Skeletal muscle tissue (tissue), 4 donors: ENCODE data around the gene EEF2K. TPM values are rescaled to one million over a fixed set of nuclear protein-coding genes. Genes with fewer than 3 reads are reported as not detected.

Experiments used
- H3K27ac ChIP-seq: one replicate; pipeline ENCODE4 v1.7.0; 2013; ENCODE audit warnings: mild to moderate bottlenecking, low read depth, low read length, inconsistent platforms
- H3K27me3 ChIP-seq, 3 donors: one replicate each; pipeline ENCODE4 v1.7.0; 2013; ENCODE audit warnings: low read length in 3 of 3; ENCODE audit not compliant: control insufficient read depth in 3 of 3, insufficient read depth in 3 of 3
- H3K36me3 ChIP-seq, 3 donors: one replicate each; pipeline ENCODE4 v1.7.0; 2013; ENCODE audit warnings: low read length in 3 of 3; ENCODE audit not compliant: control insufficient read depth in 3 of 3, insufficient read depth in 3 of 3
- H3K4me1 ChIP-seq, 3 donors: one replicate each; pipeline ENCODE4 v1.7.0; 2013; ENCODE audit warnings: low read length in 3 of 3, mild to moderate bottlenecking in 3 of 3; ENCODE audit not compliant: control insufficient read depth in 3 of 3, insufficient read depth in 3 of 3
- H3K4me3 ChIP-seq, 3 donors: one replicate each; pipeline ENCODE4 v1.7.0; 2013; ENCODE audit warnings: low read length in 3 of 3
- H3K9ac ChIP-seq, 3 donors: one replicate each; pipeline ENCODE4 v1.7.0; 2013; ENCODE audit warnings: low read length in 3 of 3, mild to moderate bottlenecking in 3 of 3, moderate library complexity in 2 of 3, low read depth in 1 of 3
- H3K9me3 ChIP-seq, 3 donors: one replicate each; pipeline ENCODE4 v1.7.0; 2013; ENCODE audit warnings: low read length in 3 of 3; ENCODE audit not compliant: control insufficient read depth in 3 of 3
- total RNA-seq: library from RNA; depleted of rRNA; stranded (reverse); fragments of >200 nt; gene quantifications from one replicate; pipeline ENCODE4 v1.2.3, GENCODE V29; 2014
- donor health status: Osteomylitis.

The EEF2K gene
- total RNA-seq, 1 donor from 2014 or later = 86.1 TPM

DNA sequence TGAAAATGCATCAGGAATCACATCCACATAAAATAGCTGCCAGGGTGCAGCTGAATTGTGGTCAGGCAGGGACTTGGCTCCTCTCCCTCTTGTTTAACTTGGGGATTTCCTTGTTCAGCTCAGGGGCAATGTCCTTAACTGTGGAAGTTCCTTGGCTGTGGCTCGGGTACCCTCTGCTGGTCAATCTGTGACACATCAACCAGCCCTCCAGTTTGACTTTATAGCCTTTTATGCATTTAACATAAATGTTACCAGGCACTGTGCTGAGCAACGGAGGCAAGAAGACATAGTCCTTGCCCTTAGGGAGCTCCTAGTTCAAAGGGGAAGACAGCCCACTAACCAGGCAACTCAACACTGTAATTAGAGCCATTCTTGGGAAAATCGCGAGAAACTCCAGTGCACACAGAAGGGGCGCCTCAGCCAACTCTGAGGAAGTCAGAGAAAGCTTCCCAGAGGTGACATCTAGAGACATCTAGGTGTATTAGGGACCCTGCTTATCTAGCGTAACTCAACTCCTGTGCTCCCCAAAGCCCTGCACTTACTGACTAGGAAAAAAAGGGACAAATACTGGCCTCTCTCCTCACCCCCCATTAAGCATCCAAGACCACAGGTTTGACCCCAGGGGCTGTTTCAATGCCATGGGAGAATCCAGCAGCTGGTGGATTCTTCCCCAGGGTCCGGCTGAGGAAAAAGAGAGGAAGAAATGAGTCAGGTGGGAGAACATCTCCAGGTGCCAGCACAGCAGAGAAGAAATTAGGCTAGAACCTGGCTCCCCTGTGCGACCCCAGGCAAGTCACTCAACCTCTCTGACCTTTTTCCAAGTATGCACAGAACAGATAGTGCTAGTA lies 17.3 kb upstream of the EEF2K start:
- H3K27me3 ChIP-seq = no peaks in the 10 kb centered on the region
- H3K4me3 ChIP-seq = peak overlapping the region in 2 of 3 donors; percentile 70 to 81
- no peaks in the 10 kb centered on the region for H3K9me3 ChIP-seq
- H3K4me1 ChIP-seq = peaks cover 30 to 33% (median 32%) of the 10 kb centered on the region in 3 donors
- H3K27ac ChIP-seq = peak overlapping the region; percentile 97
- no peaks in the 10 kb centered on the region for H3K36me3 ChIP-seq
- peak overlapping the region in 2 of 3 donors; percentile 74 to 88 for H3K9ac ChIP-seq

DNA sequence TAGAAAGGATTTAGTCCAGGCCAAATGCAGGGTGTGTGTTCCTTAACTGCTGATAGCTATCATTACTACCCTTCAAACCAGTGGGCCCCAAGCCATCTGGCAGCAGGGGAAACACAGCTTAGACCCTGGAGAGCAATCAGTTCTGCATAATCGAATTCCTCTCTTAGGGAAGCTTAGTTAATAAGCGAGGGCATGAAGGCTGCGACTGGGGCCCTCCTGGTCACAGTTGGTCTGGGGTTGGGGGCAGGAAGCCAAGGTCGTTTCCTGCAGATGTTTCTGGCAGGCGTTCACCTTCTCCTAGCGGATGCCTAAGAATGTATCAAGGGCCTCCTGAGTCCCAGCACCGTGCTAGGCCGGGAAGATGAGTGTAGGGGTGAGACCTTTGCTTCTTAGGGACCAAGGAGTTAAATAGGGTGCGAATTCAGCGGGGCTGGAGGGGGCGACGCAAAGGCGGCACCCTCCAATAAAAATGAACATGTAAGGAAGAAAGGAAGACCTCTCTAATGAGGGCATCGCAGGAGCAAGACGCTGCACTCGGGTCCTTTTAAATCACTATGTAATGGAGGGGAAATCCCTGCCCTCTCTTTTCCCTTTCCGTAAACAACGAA lies 16.5 kb upstream of the EEF2K start:
- Histone ChIP-seq H3K9ac (peak overlapping the region; percentile 74 to 88 (median 77)), H3K27me3 (no peaks in the 10 kb centered on the region), H3K4me3 (peak overlapping the region; percentile 70 to 90 (median 81)), H3K9me3 (no peaks in the 10 kb centered on the region), H3K27ac (peak overlapping the region; percentile 97), H3K36me3 (no peaks in the 10 kb centered on the region), H3K4me1 (peaks cover 30 to 33% (median 32%) of the 10 kb centered on the region in 3 donors)

GRCh38 chr16:22190081-22190775 lies 15.8 kb upstream of the EEF2K start:
- H3K9me3 ChIP-seq = no peaks in the 10 kb centered on the region
- H3K9ac ChIP-seq = peak overlapping the region; percentile 74 to 88 (median 77)
- H3K27me3 ChIP-seq = no peaks in the 10 kb centered on the region
- H3K27ac ChIP-seq = peak overlapping the region; percentile 97
- H3K36me3 ChIP-seq = no peaks in the 10 kb centered on the region
- H3K4me3 ChIP-seq = peak overlapping the region; percentile 70 to 90 (median 81)
- peaks cover 30 to 33% (median 32%) of the 10 kb centered on the region in 3 donors for H3K4me1 ChIP-seq

- H3K4me1 ChIP-seq = peaks cover 30 to 33% (median 32%) of the 10 kb centered on the region in 3 donors
These were observed 15.1 kb upstream of the EEF2K start for GRCh38 chr16:22190776-22191531.

GRCh38 chr16:22191532-22192260 lies 14.4 kb upstream of the EEF2K start:
- peak overlapping the region; percentile 78 to 82 (median 81) for H3K4me3 ChIP-seq
- H3K9me3 ChIP-seq = no peaks in the 10 kb centered on the region
- no peaks in the 10 kb centered on the region for H3K36me3 ChIP-seq
- H3K9ac ChIP-seq = peak overlapping the region; percentile 87 to 94 (median 92)
- H3K27ac ChIP-seq = peak overlapping the region; percentile 97
- no peaks in the 10 kb centered on the region for H3K27me3 ChIP-seq
- peaks cover 33 to 37% (median 34%) of the 10 kb centered on the region in 3 donors for H3K4me1 ChIP-seq

More at GRCh38 chr16:22190776-22191531, 15.1 kb upstream of the EEF2K start:
- Histone ChIP-seq H3K36me3 (no peaks in the 10 kb centered on the region), H3K9me3 (no peaks in the 10 kb centered on the region), H3K9ac (peak overlapping the region; percentile 87 to 94 (median 92)), H3K27me3 (no peaks in the 10 kb centered on the region), H3K27ac (peak overlapping the region; percentile 97), H3K4me3 (peak overlapping the region; percentile 81 to 82 (median 81))

DNA sequence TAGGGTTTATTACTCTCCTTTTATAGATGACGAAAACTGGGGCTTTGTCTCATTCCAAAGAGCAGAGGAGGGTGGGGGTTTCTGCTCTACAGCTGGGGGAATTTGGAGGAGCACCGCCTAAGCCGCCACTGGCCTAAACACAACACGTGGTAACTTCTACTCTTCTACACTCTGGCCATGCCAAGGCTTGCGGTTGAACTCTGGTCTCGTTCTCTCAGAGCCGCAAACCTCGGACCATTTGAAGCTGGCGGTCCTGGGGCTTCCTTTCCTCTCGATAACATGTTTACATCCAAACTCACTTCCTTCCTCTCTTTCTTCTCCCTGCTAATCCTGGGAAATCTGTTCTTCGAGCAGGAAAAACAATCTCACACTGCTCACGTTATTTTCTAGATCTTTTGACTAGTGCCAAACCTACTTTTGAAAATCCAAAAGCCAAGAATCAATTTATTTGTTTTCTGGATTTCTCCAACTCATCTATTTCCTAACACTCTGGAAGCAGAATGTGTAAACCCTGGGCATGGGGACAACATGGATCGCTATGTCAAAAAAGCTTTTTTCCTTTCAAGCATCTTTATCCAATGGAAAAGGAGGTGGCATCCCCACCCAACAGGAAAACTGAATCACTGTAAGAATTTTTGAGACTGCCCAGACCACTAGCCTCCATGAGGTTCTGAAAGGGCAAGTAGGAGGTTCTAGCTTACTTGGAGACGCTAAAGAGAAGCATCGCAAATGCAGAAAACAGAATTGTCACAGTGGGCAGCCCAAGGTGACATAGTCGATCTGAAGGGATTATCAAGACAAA lies 13.6 kb upstream of the EEF2K start:
- Histone ChIP-seq H3K4me3 (peak overlapping the region; percentile 78 to 82 (median 81)), H3K4me1 (peaks cover 33 to 37% (median 34%) of the 10 kb centered on the region in 3 donors)

GRCh38 chr16:22193063-22193411 lies 13.0 kb upstream of the EEF2K start:
- Histone ChIP-seq H3K9me3 (no peaks in the 10 kb centered on the region), H3K9ac (no peak overlapping the region), H3K4me1 (peaks cover 33 to 37% (median 34%) of the 10 kb centered on the region in 3 donors), H3K27me3 (no peaks in the 10 kb centered on the region), H3K36me3 (no peaks in the 10 kb centered on the region), H3K4me3 (peak overlapping the region in 1 of 3 donors; percentile 81), H3K27ac (peak overlapping the region; percentile 97)

More for the DNA sequence above, 13.6 kb upstream of the EEF2K start:
- peak overlapping the region; percentile 87 to 94 (median 92) for H3K9ac ChIP-seq
- no peaks in the 10 kb centered on the region for H3K27me3 ChIP-seq
- H3K27ac ChIP-seq = peak overlapping the region; percentile 97
- no peaks in the 10 kb centered on the region for H3K9me3 ChIP-seq
- H3K36me3 ChIP-seq = no peaks in the 10 kb centered on the region

- H3K27me3 ChIP-seq = no peaks in the 10 kb centered on the region
- no peaks in the 10 kb centered on the region for H3K9me3 ChIP-seq
- no peak overlapping the region for H3K4me3 ChIP-seq
- peak overlapping the region in 1 of 3 donors; percentile 16 for H3K9ac ChIP-seq
- peaks cover 20 to 29% (median 23%) of the 10 kb centered on the region in 3 donors for H3K4me1 ChIP-seq
- peak overlapping the region; percentile 38 for H3K27ac ChIP-seq
- H3K36me3 ChIP-seq = no peaks in the 10 kb centered on the region
These were observed 11.2 kb upstream of the EEF2K start for GRCh38 chr16:22194707-22195444.
